Neural cell (in vitro differentiated cells): Measurements from ENCODE around the gene ENDOD1.

Source experiments
- EP300 ChIP-seq: fragments of 450-650 bp; conservative IDR thresholded peaks from 2 replicates; pipeline ENCODE4 v1.6.1; 2014; ENCODE audit warnings: antibody characterized with exemption, mild to moderate bottlenecking, moderate library complexity; ENCODE audit not compliant: poor library complexity, severe bottlenecking
- EZH2 ChIP-seq: fragments of 200-600, 300-800 bp; shearing (Covaris generic), sonication (generic); IDR thresholded peaks from 2 replicates; pipeline ENCODE4 v1.6.1; 2014; ENCODE audit warnings: antibody characterized with exemption, low read length, borderline replicate concordance, mild to moderate bottlenecking; ENCODE audit not compliant: insufficient read depth, poor library complexity, severe bottlenecking
- MXI1 ChIP-seq: fragments of 450-650 bp; conservative IDR thresholded peaks from 2 replicates; pipeline ENCODE4 v1.6.1; 2014; ENCODE audit warnings: antibody characterized with exemption, mild to moderate bottlenecking; ENCODE audit not compliant: poor library complexity, severe bottlenecking
- POLR2AphosphoS5 ChIP-seq: IDR thresholded peaks from 2 replicates; pipeline ENCODE4 v1.6.1; 2012
- RAD21 ChIP-seq: fragments of 450-650 bp; conservative IDR thresholded peaks from 2 replicates; pipeline ENCODE4 v1.6.1; 2014; ENCODE audit warnings: antibody characterized with exemption, mild to moderate bottlenecking, moderate library complexity
- SMC3 ChIP-seq: fragments of 450-650 bp; conservative IDR thresholded peaks from 2 replicates; pipeline ENCODE4 v1.6.1; 2014; ENCODE audit warnings: antibody characterized with exemption, mild to moderate bottlenecking, moderate library complexity; ENCODE audit not compliant: poor library complexity
- TAF1 ChIP-seq: IDR thresholded peaks from 2 replicates; pipeline ENCODE4 v1.6.1; 2012; ENCODE audit warnings: low read depth
- TF ChIP-seq, protein P1 (sequence below): fragments of 450-650 bp; IDR thresholded peaks from 2 replicates; pipeline ENCODE4 v1.5.1; 2014; ENCODE audit warnings: antibody characterized with exemption, mild to moderate bottlenecking, moderate library complexity; ENCODE audit not compliant: poor library complexity, severe bottlenecking
- TF ChIP-seq, protein P2 (sequence below): IDR thresholded peaks from 2 replicates; pipeline ENCODE4 v1.6.1; 2012; ENCODE audit warnings: borderline replicate concordance

DNA sequence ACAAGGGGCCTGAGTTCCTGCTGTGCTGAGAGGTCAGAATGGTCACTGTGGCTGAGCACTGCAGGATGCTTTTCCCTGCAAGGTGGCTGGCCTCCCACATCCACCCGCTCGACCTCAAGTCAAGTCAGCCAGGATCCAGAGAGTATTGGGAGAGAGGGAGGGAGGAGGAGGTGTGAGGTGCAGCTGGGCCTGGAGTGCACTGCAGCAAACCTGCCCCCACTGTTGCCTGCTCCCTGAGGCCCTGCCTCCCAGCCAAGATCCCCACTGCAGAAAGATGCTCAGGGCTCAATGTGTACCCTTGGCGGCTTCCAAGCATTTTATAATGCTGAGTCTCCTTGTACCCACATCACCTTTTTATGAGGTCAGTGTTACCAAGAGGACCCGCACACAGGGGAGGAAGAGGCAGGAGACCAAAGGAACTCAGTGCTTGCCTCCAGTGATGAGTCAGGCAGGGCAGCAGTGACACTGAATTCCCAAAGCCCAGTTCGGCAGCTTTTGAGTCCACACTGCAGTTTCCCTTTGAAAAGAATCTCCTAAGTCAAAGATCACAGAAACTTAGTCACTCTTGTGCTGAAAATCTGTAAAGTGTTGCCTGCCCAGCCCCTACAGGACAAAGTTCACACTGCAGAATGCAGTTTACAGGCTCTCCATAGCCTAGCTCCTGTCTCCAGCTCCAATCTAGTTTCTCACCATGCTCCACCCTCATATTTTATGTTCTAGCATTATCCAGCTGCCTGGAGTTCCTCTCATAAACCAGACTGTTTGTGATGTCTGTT is 3.1 kb downstream of the ENDOD1 start:
- TF ChIP-seq POLR2AphosphoS5 (no peak), EZH2 (no peak), EP300 (no peak), RAD21 (no peak), MXI1 (no peak), SMC3 (no peak), TAF1 (no peak)
- TF ChIP-seq, protein P1, sequence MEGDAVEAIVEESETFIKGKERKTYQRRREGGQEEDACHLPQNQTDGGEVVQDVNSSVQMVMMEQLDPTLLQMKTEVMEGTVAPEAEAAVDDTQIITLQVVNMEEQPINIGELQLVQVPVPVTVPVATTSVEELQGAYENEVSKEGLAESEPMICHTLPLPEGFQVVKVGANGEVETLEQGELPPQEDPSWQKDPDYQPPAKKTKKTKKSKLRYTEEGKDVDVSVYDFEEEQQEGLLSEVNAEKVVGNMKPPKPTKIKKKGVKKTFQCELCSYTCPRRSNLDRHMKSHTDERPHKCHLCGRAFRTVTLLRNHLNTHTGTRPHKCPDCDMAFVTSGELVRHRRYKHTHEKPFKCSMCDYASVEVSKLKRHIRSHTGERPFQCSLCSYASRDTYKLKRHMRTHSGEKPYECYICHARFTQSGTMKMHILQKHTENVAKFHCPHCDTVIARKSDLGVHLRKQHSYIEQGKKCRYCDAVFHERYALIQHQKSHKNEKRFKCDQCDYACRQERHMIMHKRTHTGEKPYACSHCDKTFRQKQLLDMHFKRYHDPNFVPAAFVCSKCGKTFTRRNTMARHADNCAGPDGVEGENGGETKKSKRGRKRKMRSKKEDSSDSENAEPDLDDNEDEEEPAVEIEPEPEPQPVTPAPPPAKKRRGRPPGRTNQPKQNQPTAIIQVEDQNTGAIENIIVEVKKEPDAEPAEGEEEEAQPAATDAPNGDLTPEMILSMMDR, result peak; percentile 22
- TF ChIP-seq, protein P2, sequence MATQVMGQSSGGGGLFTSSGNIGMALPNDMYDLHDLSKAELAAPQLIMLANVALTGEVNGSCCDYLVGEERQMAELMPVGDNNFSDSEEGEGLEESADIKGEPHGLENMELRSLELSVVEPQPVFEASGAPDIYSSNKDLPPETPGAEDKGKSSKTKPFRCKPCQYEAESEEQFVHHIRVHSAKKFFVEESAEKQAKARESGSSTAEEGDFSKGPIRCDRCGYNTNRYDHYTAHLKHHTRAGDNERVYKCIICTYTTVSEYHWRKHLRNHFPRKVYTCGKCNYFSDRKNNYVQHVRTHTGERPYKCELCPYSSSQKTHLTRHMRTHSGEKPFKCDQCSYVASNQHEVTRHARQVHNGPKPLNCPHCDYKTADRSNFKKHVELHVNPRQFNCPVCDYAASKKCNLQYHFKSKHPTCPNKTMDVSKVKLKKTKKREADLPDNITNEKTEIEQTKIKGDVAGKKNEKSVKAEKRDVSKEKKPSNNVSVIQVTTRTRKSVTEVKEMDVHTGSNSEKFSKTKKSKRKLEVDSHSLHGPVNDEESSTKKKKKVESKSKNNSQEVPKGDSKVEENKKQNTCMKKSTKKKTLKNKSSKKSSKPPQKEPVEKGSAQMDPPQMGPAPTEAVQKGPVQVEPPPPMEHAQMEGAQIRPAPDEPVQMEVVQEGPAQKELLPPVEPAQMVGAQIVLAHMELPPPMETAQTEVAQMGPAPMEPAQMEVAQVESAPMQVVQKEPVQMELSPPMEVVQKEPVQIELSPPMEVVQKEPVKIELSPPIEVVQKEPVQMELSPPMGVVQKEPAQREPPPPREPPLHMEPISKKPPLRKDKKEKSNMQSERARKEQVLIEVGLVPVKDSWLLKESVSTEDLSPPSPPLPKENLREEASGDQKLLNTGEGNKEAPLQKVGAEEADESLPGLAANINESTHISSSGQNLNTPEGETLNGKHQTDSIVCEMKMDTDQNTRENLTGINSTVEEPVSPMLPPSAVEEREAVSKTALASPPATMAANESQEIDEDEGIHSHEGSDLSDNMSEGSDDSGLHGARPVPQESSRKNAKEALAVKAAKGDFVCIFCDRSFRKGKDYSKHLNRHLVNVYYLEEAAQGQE, result no peak
